Liver (tissue), 9 donors: ENCODE data around the gene FBXO2. TPM values are rescaled to one million over a fixed set of nuclear protein-coding genes. Genes with fewer than 3 reads are reported as not detected.

Experiments
- DNase-seq: peaks from one replicate; pipeline ENCODE4 v3.0.0-alpha.2; 2017; ENCODE audit warnings: low spot score
- H3K27ac ChIP-seq, 2 donors: one replicate each; pipeline ENCODE4 v1.7.0; 2013; ENCODE audit warnings: inconsistent platforms in 2 of 2, low read length in 2 of 2, control low read depth in 1 of 2, low read depth in 1 of 2, mild to moderate bottlenecking in 1 of 2
- H3K27me3 ChIP-seq, 4 donors: one replicate each; pipeline versions ENCODE4 v1.6.1 to v1.7.0; 2013; ENCODE audit warnings: low read length in 3 of 4, inconsistent platforms in 1 of 4, mild to moderate bottlenecking in 1 of 4, moderate library complexity in 1 of 4; ENCODE audit not compliant: control insufficient read depth in 4 of 4, insufficient read depth in 4 of 4
- H3K36me3 ChIP-seq, 4 donors: one replicate each; pipeline versions ENCODE4 v1.6.1 to v1.7.0; 2013; ENCODE audit warnings: low read length in 3 of 4, mild to moderate bottlenecking in 3 of 4, low read depth in 1 of 4, moderate library complexity in 1 of 4; ENCODE audit not compliant: control insufficient read depth in 4 of 4, insufficient read depth in 3 of 4
- H3K4me1 ChIP-seq, 4 donors: one replicate each; pipeline versions ENCODE4 v1.6.1 to v1.7.0; 2013; ENCODE audit warnings: low read length in 3 of 4, mild to moderate bottlenecking in 3 of 4, moderate library complexity in 1 of 4; ENCODE audit not compliant: control insufficient read depth in 4 of 4, insufficient read depth in 4 of 4
- H3K4me3 ChIP-seq, 3 donors: one replicate each; pipeline versions ENCODE4 v1.6.1 to v1.7.0; 2013; ENCODE audit warnings: low read length in 3 of 3, control low read depth in 1 of 3, low read depth in 1 of 3, mild to moderate bottlenecking in 1 of 3
- H3K9ac ChIP-seq, 2 donors: one replicate each; pipeline ENCODE4 v1.7.0; 2013; ENCODE audit warnings: low read length in 2 of 2, mild to moderate bottlenecking in 2 of 2, moderate library complexity in 2 of 2, control low read depth in 1 of 2, low read depth in 1 of 2
- H3K9me3 ChIP-seq, 4 donors: one replicate each; pipeline versions ENCODE4 v1.6.1 to v1.7.0; 2013; ENCODE audit warnings: low read length in 3 of 4; ENCODE audit not compliant: control insufficient read depth in 4 of 4
- EGR1 ChIP-seq, 2 donors: IDR thresholded peaks; 2 replicates each; pipeline ENCODE4 v1.6.1; 2016 to 2018; ENCODE audit warnings: antibody characterized with exemption in 2 of 2, low read depth in 2 of 2
- FOXA1 ChIP-seq: IDR thresholded peaks from 2 replicates; pipeline ENCODE4 v1.6.1; 2016; ENCODE audit warnings: antibody characterized with exemption
- FOXA2 ChIP-seq: IDR thresholded peaks from 2 replicates; pipeline ENCODE4 v1.6.1; 2016; ENCODE audit warnings: antibody characterized with exemption
- GABPA ChIP-seq, 2 donors: IDR thresholded peaks in 1 of 2; conservative IDR thresholded peaks in 1 of 2; 2 replicates each; pipeline ENCODE4 v1.6.1; 2016; ENCODE audit warnings: antibody characterized with exemption in 2 of 2, mild to moderate bottlenecking in 1 of 2, moderate library complexity in 1 of 2
- HNF4G ChIP-seq: IDR thresholded peaks from 2 replicates; pipeline ENCODE4 v1.6.1; 2016; ENCODE audit warnings: antibody characterized with exemption
- JUND ChIP-seq, 2 donors: IDR thresholded peaks; 2 replicates each; pipeline ENCODE4 v1.6.1; 2016; ENCODE audit warnings: antibody characterized with exemption in 2 of 2
- MAX ChIP-seq: IDR thresholded peaks from 2 replicates; pipeline ENCODE4 v1.6.1; 2016; ENCODE audit warnings: antibody characterized with exemption
- RAD21 ChIP-seq, 2 donors: IDR thresholded peaks; 2 replicates each; pipeline ENCODE4 v1.6.1; 2016; ENCODE audit warnings: antibody characterized with exemption in 2 of 2, mild to moderate bottlenecking in 2 of 2
- RXRA ChIP-seq, 2 donors: IDR thresholded peaks; 2 replicates each; pipeline ENCODE4 v1.6.1; 2017 to 2018; ENCODE audit warnings: antibody characterized with exemption in 2 of 2, mild to moderate bottlenecking in 1 of 2
- SP1 ChIP-seq: IDR thresholded peaks from 2 replicates; pipeline ENCODE4 v1.6.1; 2018; ENCODE audit warnings: antibody characterized with exemption, mild to moderate bottlenecking
- TAF1 ChIP-seq: conservative IDR thresholded peaks from 2 replicates; pipeline ENCODE4 v1.6.1; 2016; ENCODE audit warnings: antibody characterized with exemption, mild to moderate bottlenecking
- YY1 ChIP-seq: IDR thresholded peaks from 2 replicates; pipeline ENCODE4 v1.6.1; 2016; ENCODE audit warnings: antibody characterized with exemption, mild to moderate bottlenecking
- ZBTB33 ChIP-seq: IDR thresholded peaks from 2 replicates; pipeline ENCODE4 v1.6.1; 2016; ENCODE audit warnings: antibody characterized with exemption
- WGBS: extraction: QIAGEN DNeasy Blood & Tissue Kit; methylation state at CpG from one replicate; pipeline ENCODE4 v1.1.7; 2013; 5-methylcytosine and 5-hydroxymethylcytosine counted together
- polyA plus RNA-seq, 2 donors: library from polyadenylated mRNA; stranded (reverse) in 1 of 2; unstranded in 1 of 2; fragments of 200-250 nt in 1 of 2; fragments of >200 nt in 1 of 2; fragmentation: Nextera tagmentation in 1 of 2; extraction: Ambion mirVana in 1 of 2; gene quantifications; one replicate each; pipeline versions ENCODE4 v1.2.1 to v1.2.3, GENCODE V29; 2013 to 2015
- total RNA-seq, 2 donors: library from RNA; depleted of rRNA; stranded (reverse); fragments of >200 nt; gene quantifications; one replicate each; pipeline ENCODE4 v1.2.3, GENCODE V29; 2014
- TF ChIP-seq, protein P1 (sequence below): fragments of 150-350 bp; IDR thresholded peaks from 2 replicates; pipeline ENCODE4 v1.5.1; 2017; ENCODE audit warnings: improper control_type of control experiment, low read depth, low read length; ENCODE audit not compliant: missing input control
- TF ChIP-seq, protein P2 (sequence below): IDR thresholded peaks from 2 replicates; pipeline ENCODE4 v1.6.1; 2016; ENCODE audit warnings: antibody characterized with exemption, mild to moderate bottlenecking
- donor health status: healthy.
- donor health status: healthy.
- donor health status: healthy.
- donor health status: healthy.
- donor health status: healthy.

Gene FBXO2
- total and polyA plus RNA-seq, 4 donors, result 1.7 to 20.9 (median 4.0) TPM

DNA sequence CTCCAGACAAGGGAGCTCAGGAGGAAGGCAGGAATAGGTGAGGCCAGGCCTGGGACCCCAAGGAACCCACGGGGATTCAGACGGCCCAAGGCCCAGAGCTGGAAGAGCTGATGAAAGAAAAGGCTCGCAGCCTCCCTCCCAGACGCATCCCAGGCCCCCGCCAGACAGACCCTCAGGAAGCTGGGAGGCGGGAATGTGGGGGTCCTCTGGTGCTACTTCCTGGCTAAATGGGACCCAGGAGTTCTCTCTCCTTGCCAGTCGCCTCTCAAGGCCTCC lies 430 bp downstream of the FBXO2 start (continued):
- TF ChIP-seq ZBTB33 (no peak), RXRA (IDR thresholded peaks at IDR 0.05) (no peak), JUND (IDR thresholded peaks at IDR 0.05) (no peak), GABPA (IDR thresholded peaks at IDR 0.05 in 1 of 2, conservative IDR thresholded peaks at IDR 0.05 in 1 of 2) (no peak), YY1 (no peak), EGR1 (IDR thresholded peaks at IDR 0.05; ENCODE audit: low read depth in 2 of 2) (no peak)

DNA sequence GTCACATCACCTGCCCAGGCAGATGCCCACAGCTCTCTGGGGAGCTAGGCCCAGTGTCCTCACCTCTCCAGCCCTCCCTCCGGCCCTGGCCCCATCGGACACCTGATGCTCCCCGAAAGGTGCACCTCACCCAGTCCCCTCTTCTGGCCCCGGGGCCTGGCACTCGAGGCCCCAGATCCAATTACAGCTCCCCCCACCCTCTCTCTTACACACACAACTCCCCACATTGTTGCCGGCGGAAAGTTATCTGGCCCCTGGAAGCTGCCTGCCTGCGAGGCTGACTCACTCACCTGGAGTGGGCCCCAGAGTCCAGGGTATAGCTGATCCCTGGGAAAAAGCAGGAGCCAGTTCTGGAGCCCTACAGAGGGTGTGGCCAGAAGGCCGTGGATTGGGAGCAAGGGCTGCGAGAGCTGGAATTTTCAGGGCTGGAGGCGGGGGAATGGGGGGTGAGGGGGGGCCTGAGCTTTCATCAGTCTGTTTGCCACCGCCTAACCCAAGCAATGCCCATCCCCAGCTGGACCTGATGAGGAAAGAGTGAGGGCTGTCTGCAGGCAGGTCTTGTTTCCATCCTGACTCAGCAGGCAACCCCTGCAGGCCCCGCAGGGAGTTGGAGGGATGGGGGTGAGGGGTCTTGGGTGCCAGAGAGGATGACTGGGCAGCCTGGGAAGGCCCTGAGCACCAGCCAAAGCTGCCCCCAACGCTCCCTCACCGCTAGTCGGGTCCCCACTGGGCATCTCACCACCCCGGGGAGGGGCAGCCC lies 948 bp downstream of the FBXO2 start:
- WGBS, result 79% methylated on average over 17 of the region's 17 CpGs
- TF ChIP-seq MAX (no peak), HNF4G (no peak), SP1 (no peak), FOXA2 (no peak), GABPA (IDR thresholded peaks at IDR 0.05 in 1 of 2, conservative IDR thresholded peaks at IDR 0.05 in 1 of 2) (no peak), TAF1 (no peak), RAD21 (IDR thresholded peaks at IDR 0.05) (no peak), FOXA1 (no peak), ZBTB33 (no peak), RXRA (IDR thresholded peaks at IDR 0.05) (no peak), JUND (IDR thresholded peaks at IDR 0.05) (no peak), YY1 (no peak)
- TF ChIP-seq, protein P1, sequence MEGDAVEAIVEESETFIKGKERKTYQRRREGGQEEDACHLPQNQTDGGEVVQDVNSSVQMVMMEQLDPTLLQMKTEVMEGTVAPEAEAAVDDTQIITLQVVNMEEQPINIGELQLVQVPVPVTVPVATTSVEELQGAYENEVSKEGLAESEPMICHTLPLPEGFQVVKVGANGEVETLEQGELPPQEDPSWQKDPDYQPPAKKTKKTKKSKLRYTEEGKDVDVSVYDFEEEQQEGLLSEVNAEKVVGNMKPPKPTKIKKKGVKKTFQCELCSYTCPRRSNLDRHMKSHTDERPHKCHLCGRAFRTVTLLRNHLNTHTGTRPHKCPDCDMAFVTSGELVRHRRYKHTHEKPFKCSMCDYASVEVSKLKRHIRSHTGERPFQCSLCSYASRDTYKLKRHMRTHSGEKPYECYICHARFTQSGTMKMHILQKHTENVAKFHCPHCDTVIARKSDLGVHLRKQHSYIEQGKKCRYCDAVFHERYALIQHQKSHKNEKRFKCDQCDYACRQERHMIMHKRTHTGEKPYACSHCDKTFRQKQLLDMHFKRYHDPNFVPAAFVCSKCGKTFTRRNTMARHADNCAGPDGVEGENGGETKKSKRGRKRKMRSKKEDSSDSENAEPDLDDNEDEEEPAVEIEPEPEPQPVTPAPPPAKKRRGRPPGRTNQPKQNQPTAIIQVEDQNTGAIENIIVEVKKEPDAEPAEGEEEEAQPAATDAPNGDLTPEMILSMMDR, result no peak
- TF ChIP-seq, protein P2, sequence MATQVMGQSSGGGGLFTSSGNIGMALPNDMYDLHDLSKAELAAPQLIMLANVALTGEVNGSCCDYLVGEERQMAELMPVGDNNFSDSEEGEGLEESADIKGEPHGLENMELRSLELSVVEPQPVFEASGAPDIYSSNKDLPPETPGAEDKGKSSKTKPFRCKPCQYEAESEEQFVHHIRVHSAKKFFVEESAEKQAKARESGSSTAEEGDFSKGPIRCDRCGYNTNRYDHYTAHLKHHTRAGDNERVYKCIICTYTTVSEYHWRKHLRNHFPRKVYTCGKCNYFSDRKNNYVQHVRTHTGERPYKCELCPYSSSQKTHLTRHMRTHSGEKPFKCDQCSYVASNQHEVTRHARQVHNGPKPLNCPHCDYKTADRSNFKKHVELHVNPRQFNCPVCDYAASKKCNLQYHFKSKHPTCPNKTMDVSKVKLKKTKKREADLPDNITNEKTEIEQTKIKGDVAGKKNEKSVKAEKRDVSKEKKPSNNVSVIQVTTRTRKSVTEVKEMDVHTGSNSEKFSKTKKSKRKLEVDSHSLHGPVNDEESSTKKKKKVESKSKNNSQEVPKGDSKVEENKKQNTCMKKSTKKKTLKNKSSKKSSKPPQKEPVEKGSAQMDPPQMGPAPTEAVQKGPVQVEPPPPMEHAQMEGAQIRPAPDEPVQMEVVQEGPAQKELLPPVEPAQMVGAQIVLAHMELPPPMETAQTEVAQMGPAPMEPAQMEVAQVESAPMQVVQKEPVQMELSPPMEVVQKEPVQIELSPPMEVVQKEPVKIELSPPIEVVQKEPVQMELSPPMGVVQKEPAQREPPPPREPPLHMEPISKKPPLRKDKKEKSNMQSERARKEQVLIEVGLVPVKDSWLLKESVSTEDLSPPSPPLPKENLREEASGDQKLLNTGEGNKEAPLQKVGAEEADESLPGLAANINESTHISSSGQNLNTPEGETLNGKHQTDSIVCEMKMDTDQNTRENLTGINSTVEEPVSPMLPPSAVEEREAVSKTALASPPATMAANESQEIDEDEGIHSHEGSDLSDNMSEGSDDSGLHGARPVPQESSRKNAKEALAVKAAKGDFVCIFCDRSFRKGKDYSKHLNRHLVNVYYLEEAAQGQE, result no peak
- Histone ChIP-seq H3K4me3 (no peak overlapping the region), H3K36me3 (no peaks in the 10 kb centered on the region), H3K9ac (no peak overlapping the region), H3K27me3 (no peaks in the 10 kb centered on the region), H3K4me1 (peaks cover 7 to 39% (median 30%) of the 10 kb centered on the region in 4 donors), H3K27ac (no peak overlapping the region), H3K9me3 (no peaks in the 10 kb centered on the region)
- DNase-seq, result no peak
